Ishikawa (cell line): Measurements from ENCODE around the gene ACAA2.

Source experiments
- EGR1 ChIP-seq: IDR thresholded peaks from 2 replicates; pipeline ENCODE4 v1.6.1; 2012
- EP300 ChIP-seq: IDR thresholded peaks from 2 replicates; pipeline ENCODE4 v1.6.1; 2012; ENCODE audit warnings: borderline replicate concordance
- FOXM1 ChIP-seq: IDR thresholded peaks from 2 replicates; pipeline ENCODE4 v1.6.1; 2012; ENCODE audit warnings: low read depth, borderline replicate concordance
- MAX ChIP-seq: IDR thresholded peaks from 2 replicates; pipeline ENCODE4 v1.6.1; 2012
- NFIC ChIP-seq: IDR thresholded peaks from 2 replicates; pipeline ENCODE4 v1.6.1; 2012
- REST ChIP-seq: IDR thresholded peaks from 2 replicates; pipeline ENCODE4 v1.6.1; 2012; ENCODE audit warnings: low read depth, mild to moderate bottlenecking
- USF1 ChIP-seq: IDR thresholded peaks from 2 replicates; pipeline ENCODE4 v1.6.1; 2012
- YY1 ChIP-seq: IDR thresholded peaks from 2 replicates; pipeline ENCODE4 v1.6.1; 2012; ENCODE audit warnings: low read depth
- ZBTB7A ChIP-seq: IDR thresholded peaks from 2 replicates; pipeline ENCODE4 v1.6.1; 2012; ENCODE audit warnings: low read depth

- TF ChIP-seq USF1 (no peak), MAX (no peak), REST (no peak), ZBTB7A (no peak), YY1 (no peak), NFIC (no peak), EGR1 (no peak), FOXM1 (no peak), EP300 (no peak)
Measured at GRCh38 chr18:49804096-49804495, 9.2 kb downstream of the ACAA2 start.
